Measurements from ENCODE around the gene PTPRO.

GRCh38 chr12:15318841-15319240 is 3.5 kb upstream of the PTPRO start:
- TF ChIP-seq CTCF (IDR thresholded peaks at IDR 0.05), result no peak
- no peak for TF ChIP-seq POLR2A (IDR thresholded peaks at IDR 0.05)
